Measurements from ENCODE around the gene SPEF2. TPM values are rescaled to one million over a fixed set of nuclear protein-coding genes. Genes with fewer than 3 reads are reported as not detected.

SPEF2 gene
- total and polyA plus RNA-seq, 9 of the 15 experiments (the other 6 are each of a cell fraction or from before 2014, with no cell fraction given) = 0.11 to 0.62 (median 0.20) TPM; not detected in 2

DNA sequence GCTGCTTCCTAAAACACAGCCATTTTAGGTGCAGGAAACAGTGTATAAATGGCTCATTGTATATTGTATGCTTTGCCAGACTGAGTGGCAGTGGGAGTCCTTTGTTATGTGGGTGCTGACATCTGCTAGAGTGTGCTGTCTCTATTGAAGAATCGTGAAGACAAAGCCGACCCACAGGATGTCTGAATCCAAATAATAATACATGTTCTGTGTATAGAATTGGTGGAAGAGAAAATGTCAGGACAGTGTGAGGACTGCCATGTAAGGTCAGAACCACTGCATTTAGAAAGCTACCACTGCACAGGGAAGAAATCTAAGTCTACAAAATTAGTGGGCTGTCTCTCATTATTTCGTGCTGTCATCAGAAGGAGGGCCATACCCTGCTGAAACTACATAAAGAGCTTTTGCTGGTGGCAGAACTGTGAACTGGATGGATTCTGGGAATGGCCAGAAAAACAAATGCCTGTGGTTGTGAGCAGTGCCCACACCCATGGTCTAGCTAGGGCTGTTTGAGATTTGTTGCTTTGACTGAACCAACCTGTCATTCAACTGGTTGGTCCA lies 241.5 kb downstream of the SPEF2 start:
- H3K79me2 ChIP-seq (ENCODE audit: control insufficient read depth, insufficient read depth, low read length) = no peaks in the 10 kb centered on the region
- POLR2A ChIA-PET = no interaction called here
- H3K36me3 ChIP-seq (ENCODE audit: control insufficient read depth, insufficient read depth, low read length) = no peaks in the 10 kb centered on the region
- H3K27ac ChIP-seq (ENCODE audit: extremely low read depth, low read depth, low read length) = no peak overlapping the region
- in situ Hi-C loops (cut with MboI) = no loop called here
- DNase-seq (ENCODE audit: extremely low read depth in 1 of 4, low spot score in 3 of 4) = no peak
- no peak overlapping the region for H3K4me2 ChIP-seq (ENCODE audit: insufficient read depth, low read length)
- H3K9me1 ChIP-seq (ENCODE audit: control insufficient read depth, insufficient read depth, low read length) = no peaks in the 10 kb centered on the region
- 0% methylated on average over 3 of the region's 3 CpGs for WGBS (ENCODE audit: insufficient coverage, low coverage, missing lambda C conversion rate)
- H3K27me3 ChIP-seq (ENCODE audit: control insufficient read depth in 2 of 2, insufficient read depth in 2 of 2, low read length in 2 of 2) = no peaks in the 10 kb centered on the region
- H3K4me3 ChIP-seq = no peak overlapping the region
- no peak overlapping the region for H3K9ac ChIP-seq (ENCODE audit: insufficient read depth in 1 of 2, low read depth in 2 of 2, low read length in 2 of 2)
- no peaks in the 10 kb centered on the region for H3K9me3 ChIP-seq (replicated peaks; ENCODE audit: control insufficient read depth, insufficient read depth, low read depth, low read length)
- intact Hi-C loops (cut with micrococcal nuclease) = no loop called here
- no peak overlapping the region for H2AFZ ChIP-seq (ENCODE audit: low read depth, low read length)
- TF ChIP-seq ZNF586 (CRISPR knock-in tag; conservative IDR thresholded peaks at IDR 0.05) = no peak
- TF ChIP-seq, protein P1, sequence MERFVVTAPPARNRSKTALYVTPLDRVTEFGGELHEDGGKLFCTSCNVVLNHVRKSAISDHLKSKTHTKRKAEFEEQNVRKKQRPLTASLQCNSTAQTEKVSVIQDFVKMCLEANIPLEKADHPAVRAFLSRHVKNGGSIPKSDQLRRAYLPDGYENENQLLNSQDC (CRISPR knock-in tag; IDR thresholded peaks at IDR 0.05) = no peak
- TF ChIP-seq YY1 (IDR thresholded peaks at IDR 0.05; ENCODE audit: borderline replicate concordance in 1 of 3, control insufficient read depth in 1 of 3, extremely low read depth in 1 of 3, insufficient read depth in 3 of 3, insufficient read length in 1 of 3, insufficient replicate concordance in 2 of 3, low read depth in 1 of 3, low read length in 2 of 3) = no peak
- no peak for TF ChIP-seq HNRNPUL1 (IDR thresholded peaks at IDR 0.05; ENCODE audit: low read length)
- TF ChIP-seq, protein P2, sequence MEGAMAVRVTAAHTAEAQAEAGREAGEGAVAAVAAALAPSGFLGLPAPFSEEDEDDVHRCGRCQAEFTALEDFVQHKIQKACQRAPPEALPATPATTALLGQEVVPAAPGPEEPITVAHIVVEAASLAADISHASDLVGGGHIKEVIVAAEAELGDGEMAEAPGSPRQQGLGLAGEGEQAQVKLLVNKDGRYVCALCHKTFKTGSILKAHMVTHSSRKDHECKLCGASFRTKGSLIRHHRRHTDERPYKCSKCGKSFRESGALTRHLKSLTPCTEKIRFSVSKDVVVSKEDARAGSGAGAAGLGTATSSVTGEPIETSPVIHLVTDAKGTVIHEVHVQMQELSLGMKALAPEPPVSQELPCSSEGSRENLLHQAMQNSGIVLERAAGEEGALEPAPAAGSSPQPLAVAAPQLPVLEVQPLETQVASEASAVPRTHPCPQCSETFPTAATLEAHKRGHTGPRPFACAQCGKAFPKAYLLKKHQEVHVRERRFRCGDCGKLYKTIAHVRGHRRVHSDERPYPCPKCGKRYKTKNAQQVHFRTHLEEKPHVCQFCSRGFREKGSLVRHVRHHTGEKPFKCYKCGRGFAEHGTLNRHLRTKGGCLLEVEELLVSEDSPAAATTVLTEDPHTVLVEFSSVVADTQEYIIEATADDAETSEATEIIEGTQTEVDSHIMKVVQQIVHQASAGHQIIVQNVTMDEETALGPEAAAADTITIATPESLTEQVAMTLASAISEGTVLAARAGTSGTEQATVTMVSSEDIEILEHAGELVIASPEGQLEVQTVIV (CRISPR knock-in tag; IDR thresholded peaks at IDR 0.05; ENCODE audit: borderline replicate concordance) = no peak
- TF ChIP-seq PHF8 (IDR thresholded peaks at IDR 0.05; ENCODE audit: borderline replicate concordance, low read length) = no peak
- no peak for TF ChIP-seq U2AF1 (optimal IDR thresholded peaks at IDR 0.05; ENCODE audit: low read depth, low read length)
- BruUV-seq (replicated peaks) = no TSS peak
- CTCF ChIA-PET (ENCODE audit: low intra/inter-chr PET ratio) = no interaction called here
- H3K4me1 ChIP-seq (replicated peaks in 1 of 2; ENCODE audit: control insufficient read depth in 2 of 2, insufficient read depth in 2 of 2, low read length in 2 of 2) = no peaks in the 10 kb centered on the region
- FAIRE-seq = no peak
- H4K20me1 ChIP-seq (replicated peaks; ENCODE audit: control insufficient read depth, insufficient read depth, low read length) = no peaks in the 10 kb centered on the region
- ATAC-seq = no peak
